Kidney (tissue), 14 donors: ENCODE measurements around the gene OR8J1. TPM values are rescaled to one million over a fixed set of nuclear protein-coding genes. Genes with fewer than 3 reads are reported as not detected.

Experiments used
- DNase-seq, 5 donors: peaks; one replicate each; pipeline ENCODE4 v3.0.0-alpha.2; 2013 to 2020
- FAIRE-seq: peaks from 2 replicates; lab custom pipeline; 2012; peaks lifted over from hg19 to GRCh38; lab: Jason Lieb, UNC
- H3K27ac ChIP-seq, 2 donors: one replicate each; pipeline ENCODE4 v1.7.0; 2013; ENCODE audit warnings: low read depth in 2 of 2, low read length in 2 of 2, inconsistent platforms in 1 of 2
- H3K27me3 ChIP-seq: one replicate; pipeline ENCODE4 v1.7.1; 2013; ENCODE audit warnings: low read length, inconsistent platforms; ENCODE audit not compliant: control insufficient read depth, insufficient read depth
- H3K36me3 ChIP-seq, 3 donors: one replicate each; pipeline versions ENCODE4 v1.7.0 to v1.7.1; 2013; ENCODE audit warnings: low read length in 3 of 3, control low read depth in 1 of 3, inconsistent platforms in 1 of 3; ENCODE audit not compliant: insufficient read depth in 3 of 3, control insufficient read depth in 2 of 3
- H3K4me1 ChIP-seq, 3 donors: one replicate each; pipeline versions ENCODE4 v1.7.0 to v1.7.1; 2013; ENCODE audit warnings: low read length in 3 of 3, inconsistent platforms in 1 of 3, low read depth in 1 of 3; ENCODE audit not compliant: control insufficient read depth in 2 of 3, insufficient read depth in 2 of 3
- H3K4me3 ChIP-seq, 3 donors: one replicate each; pipeline versions ENCODE4 v1.7.0 to v1.8.1; 2013; ENCODE audit warnings: low read length in 3 of 3, control low read depth in 1 of 3, inconsistent platforms in 1 of 3
- H3K9ac ChIP-seq, 3 donors: one replicate each; pipeline versions ENCODE4 v1.7.0 to v1.7.1; 2013; ENCODE audit warnings: low read length in 3 of 3, control low read depth in 1 of 3, inconsistent platforms in 1 of 3
- H3K9me3 ChIP-seq, 3 donors: one replicate each; pipeline versions ENCODE4 v1.7.0 to v1.7.1; 2013; ENCODE audit warnings: low read length in 3 of 3, control low read depth in 1 of 3, inconsistent platforms in 1 of 3; ENCODE audit not compliant: control insufficient read depth in 2 of 3, insufficient read depth in 1 of 3
- CTCF ChIP-seq: IDR thresholded peaks from 3 replicates; pipeline ENCODE4 v1.5.1; 2012; ENCODE audit warnings: mild to moderate bottlenecking, moderate library complexity, borderline replicate concordance; ENCODE audit not compliant: insufficient read depth; ENCODE audit errors: extremely low read depth
- intact Hi-C: fragments of 100-400 bp; cut with DNase I; formaldehyde crosslinking; loops from one replicate; pipeline ENCODE4 v1.11.1; 2022
- polyA plus RNA-seq: library from polyadenylated mRNA; stranded (reverse); fragments of 350-450 nt; fragmentation: Illumina TruSeq; extraction: RNeasy Lipid Tissue Mini Kit (QIAGEN cat#74804); gene quantifications from one replicate; pipeline ENCODE4 v1.2.3, GENCODE V29; 2014; ENCODE audit warnings: low read depth, low replicate concordance; ENCODE audit not compliant: insufficient read depth
- total RNA-seq: library from RNA; stranded (reverse); fragmentation: NEBNext Ultra II Directional; extraction: Animal tissue kit (Norgen Biotek cat#: 25700); gene quantifications from one replicate; pipeline ENCODE4 v1.2.1, GENCODE V29; 2021
- donor health status: control.
- donor health status: control.
- donor health status: control.
- donor health status: control.
- donor health status: control.
- donor health status: DM: yes; HTN: yes; CAD: no.
- donor health status: Normal renal cell carcinoma (clear cell type).

Gene OR8J1
- total and polyA plus RNA-seq, 2 donors from 2014 or later: not detected

- DNase-seq: no peak
- no peak overlapping the region for H3K27ac ChIP-seq
- H3K4me3 ChIP-seq: no peak overlapping the region
- FAIRE-seq: no peak
- H3K27me3 ChIP-seq: no peaks in the 10 kb centered on the region
- TF ChIP-seq CTCF: no peak
- no peaks in the 10 kb centered on the region for H3K4me1 ChIP-seq
- intact Hi-C loops: no loop called here
- H3K9me3 ChIP-seq: no peaks in the 10 kb centered on the region
- no peaks in the 10 kb centered on the region for H3K36me3 ChIP-seq
- no peak overlapping the region for H3K9ac ChIP-seq
Observed at GRCh38 chr11:56404393-56404792, 50.3 kb downstream of the OR8J1 start.

GRCh38 chr11:56410801-56411200 lies 56.7 kb downstream of the OR8J1 start:
- intact Hi-C loops: no loop called here
- Histone ChIP-seq H3K27ac (no peak overlapping the region), H3K4me3 (no peak overlapping the region), H3K4me1 (no peaks in the 10 kb centered on the region), H3K36me3 (no peaks in the 10 kb centered on the region), H3K27me3 (no peaks in the 10 kb centered on the region), H3K9me3 (no peaks in the 10 kb centered on the region), H3K9ac (no peak overlapping the region)
- DNase-seq (no peak), FAIRE-seq (no peak)
- TF ChIP-seq CTCF: no peak

Other genes with a start within 250 kb of the OR8J1 start
- not detected for gene OR8H3, start 231.9 kb upstream of the OR8J1 start, total RNA-seq
- not detected for gene OR8H3, start 231.9 kb upstream of the OR8J1 start, polyA plus RNA-seq
- not detected for gene OR8J3, start 214.1 kb upstream of the OR8J1 start, total RNA-seq
- gene OR8J3, start 214.1 kb upstream of the OR8J1 start, polyA plus RNA-seq: not detected
- not detected for gene OR8K5, start 194.0 kb upstream of the OR8J1 start, total RNA-seq
- not detected for gene OR8K5, start 194.0 kb upstream of the OR8J1 start, polyA plus RNA-seq
- gene OR5J2, start 177.7 kb upstream of the OR8J1 start, total RNA-seq: not detected
- gene OR5J2, start 177.7 kb upstream of the OR8J1 start, polyA plus RNA-seq: not detected
- gene OR5T2, start 120.0 kb upstream of the OR8J1 start, total RNA-seq: not detected
- not detected for gene OR5T2, start 120.0 kb upstream of the OR8J1 start, polyA plus RNA-seq
- not detected for gene OR5T3, start 102.0 kb upstream of the OR8J1 start, total RNA-seq
- gene OR5T3, start 102.0 kb upstream of the OR8J1 start, polyA plus RNA-seq: not detected
- not detected for gene OR5T1, start 80.1 kb upstream of the OR8J1 start, total RNA-seq
- gene OR5T1, start 80.1 kb upstream of the OR8J1 start, polyA plus RNA-seq: not detected
- gene OR8H1, start 62.0 kb upstream of the OR8J1 start, total RNA-seq: not detected
- gene OR8H1, start 62.0 kb upstream of the OR8J1 start, polyA plus RNA-seq: not detected
- gene OR8K3, start 39.1 kb upstream of the OR8J1 start, total RNA-seq: not detected
- gene OR8K3, start 39.1 kb upstream of the OR8J1 start, polyA plus RNA-seq: not detected
- not detected for gene OR8K1, start 8.3 kb upstream of the OR8J1 start, total RNA-seq
- not detected for gene OR8K1, start 8.3 kb upstream of the OR8J1 start, polyA plus RNA-seq
- not detected for gene OR8U1, start 21.3 kb downstream of the OR8J1 start, total RNA-seq
- gene OR8U1, start 21.3 kb downstream of the OR8J1 start, polyA plus RNA-seq: not detected
- not detected for gene OR5AL1, start 58.4 kb downstream of the OR8J1 start, total RNA-seq
- gene OR5AL1, start 58.4 kb downstream of the OR8J1 start, polyA plus RNA-seq: not detected
- not detected for gene OR5M3, start 119.1 kb downstream of the OR8J1 start, total RNA-seq
- gene OR5M3, start 119.1 kb downstream of the OR8J1 start, polyA plus RNA-seq: not detected
- not detected for gene OR5M8, start 137.1 kb downstream of the OR8J1 start, total RNA-seq
- not detected for gene OR5M8, start 137.1 kb downstream of the OR8J1 start, polyA plus RNA-seq
- gene OR5M11, start 189.0 kb downstream of the OR8J1 start, total RNA-seq: not detected
- not detected for gene OR5M11, start 189.0 kb downstream of the OR8J1 start, polyA plus RNA-seq
- not detected for gene OR5M10, start 223.4 kb downstream of the OR8J1 start, total RNA-seq
- gene OR5M10, start 223.4 kb downstream of the OR8J1 start, polyA plus RNA-seq: not detected